Measurements from ENCODE around the gene SLC25A15.

- TF ChIP-seq EZH2phosphoT487 (IDR thresholded peaks at IDR 0.05; ENCODE audit: insufficient read depth, low read depth) = no peak
- no peak for TF ChIP-seq EZH2 (IDR thresholded peaks at IDR 0.05; ENCODE audit: insufficient read depth, poor library complexity, severe bottlenecking)
Measured at GRCh38 chr13:40776232-40776631, 13.2 kb upstream of the SLC25A15 start.

All from GM23248 (cell line).